DND-41 (cell line): ENCODE measurements around the gene SETDB1.

ENCODE experiments used
- ATAC-seq: fragments of 200-7000 bp; cut with Tn5 transposase; 3 replicates; pipeline ENCODE4 v1.9.1; 2021; ENCODE audit warnings: low read depth; ENCODE audit not compliant: insufficient read depth
- DNase-seq: peaks from one replicate; pipeline ENCODE4 v3.0.0-alpha.2; 2020
- H2AFZ ChIP-seq: 2 replicates; pipeline ENCODE4 v1.6.0; 2012; ENCODE audit warnings: low read depth, low read length
- H3K27ac ChIP-seq: 2 replicates; pipeline ENCODE4 v1.5.1; 2012; ENCODE audit warnings: low read length, inconsistent platforms
- H3K27me3 ChIP-seq: fragments of 200-600 bp; sonication (generic); 2 replicates; pipeline ENCODE4 v1.6.0; 2012; ENCODE audit warnings: low read length, mild to moderate bottlenecking, inconsistent platforms; ENCODE audit not compliant: insufficient read depth, poor library complexity
- H3K36me3 ChIP-seq: 2 replicates; pipeline ENCODE4 v1.5.1; 2012; ENCODE audit warnings: low read length, inconsistent platforms; ENCODE audit not compliant: insufficient read depth
- H3K4me1 ChIP-seq: 2 replicates; pipeline ENCODE4 v1.5.1; 2012; ENCODE audit warnings: mild to moderate bottlenecking, low read length; ENCODE audit not compliant: insufficient read depth
- H3K4me2 ChIP-seq: 2 replicates; pipeline ENCODE4 v1.6.0; 2012; ENCODE audit warnings: mild to moderate bottlenecking, moderate library complexity, low read length, inconsistent platforms; ENCODE audit not compliant: insufficient read depth
- H3K4me3 ChIP-seq, 2 experiments: fragments of 200-600 bp in 1 of 2; shearing (Covaris generic) in 1 of 2; 2 replicates each; pipeline ENCODE4 v1.5.1; 2012 to 2016; ENCODE audit warnings: inconsistent platforms in 2 of 2, low read length in 2 of 2, mild to moderate bottlenecking in 2 of 2, low read depth in 1 of 2, moderate library complexity in 1 of 2
- H3K79me2 ChIP-seq: 2 replicates; pipeline ENCODE4 v1.6.0; 2012; ENCODE audit warnings: low read length, inconsistent platforms; ENCODE audit not compliant: insufficient read depth
- H3K9ac ChIP-seq: 2 replicates; pipeline ENCODE4 v1.6.0; 2012; ENCODE audit warnings: low read depth, mild to moderate bottlenecking, inconsistent platforms, low read length, moderate library complexity
- H3K9me3 ChIP-seq: 2 replicates; pipeline ENCODE4 v1.5.1; 2012; ENCODE audit warnings: low read length, moderate library complexity, mild to moderate bottlenecking, inconsistent platforms; ENCODE audit not compliant: insufficient read depth, severe bottlenecking
- H4K20me1 ChIP-seq: 2 replicates; pipeline ENCODE4 v1.6.0; 2012; ENCODE audit warnings: low read length; ENCODE audit not compliant: insufficient read depth
- CTCF ChIP-seq: IDR thresholded peaks from 2 replicates; pipeline ENCODE4 v1.5.1; 2012; ENCODE audit warnings: borderline replicate concordance, low read length, moderate library complexity, mild to moderate bottlenecking; ENCODE audit not compliant: poor library complexity, severe bottlenecking; ENCODE audit errors: extremely low read depth
- EZH2 ChIP-seq: IDR thresholded peaks from 3 replicates; pipeline ENCODE4 v1.6.1; 2012; ENCODE audit warnings: borderline replicate concordance, low read depth, mild to moderate bottlenecking, moderate library complexity, low read length, inconsistent platforms; ENCODE audit not compliant: severe bottlenecking

The SETDB1 gene

GRCh38 chr1:150969626-150970025, 43.5 kb downstream of the SETDB1 start:
- Histone ChIP-seq H3K36me3 (peaks cover 64% of the 10 kb centered on the region), H2AFZ (no peak overlapping the region), H3K9me3 (no peaks in the 10 kb centered on the region), H4K20me1 (peaks cover 54% of the 10 kb centered on the region), H3K27ac (no peak overlapping the region), H3K4me3 (no peak overlapping the region), H3K79me2 (peaks cover 65% of the 10 kb centered on the region), H3K4me1 (peaks cover 35% of the 10 kb centered on the region), H3K9ac (no peak overlapping the region), H3K4me2 (no peak overlapping the region), H3K27me3 (no peaks in the 10 kb centered on the region)
- ATAC-seq, result no peak
- no peak for TF ChIP-seq EZH2
- no peak for TF ChIP-seq CTCF
- DNase-seq, result no peak

GRCh38 chr1:150970808-150971582, 44.8 kb downstream of the SETDB1 start:
- H3K4me2 ChIP-seq, result peak overlapping the region; percentile 95; the same call in 1 of the 2 replicates
- peaks cover 54% of the 10 kb centered on the region for H4K20me1 ChIP-seq
- no peak overlapping the region for H3K27ac ChIP-seq
- H3K79me2 ChIP-seq, result peaks cover 73% of the 10 kb centered on the region
- H3K4me1 ChIP-seq, result peaks cover 41% of the 10 kb centered on the region
- ATAC-seq (no peak), DNase-seq (no peak)
- no peak overlapping the region; a peak in 1 of 4 replicates for H3K4me3 ChIP-seq
- no peak overlapping the region for H2AFZ ChIP-seq
- H3K27me3 ChIP-seq, result no peaks in the 10 kb centered on the region
- TF ChIP-seq CTCF, result no peak
- TF ChIP-seq EZH2, result no peak
- H3K36me3 ChIP-seq, result peaks cover 52% of the 10 kb centered on the region
- H3K9me3 ChIP-seq, result no peaks in the 10 kb centered on the region
- H3K9ac ChIP-seq, result no peak overlapping the region

- Histone ChIP-seq H3K4me3 (peak overlapping the region in 1 of 2 experiments; percentile 67; a peak in 2 of 4 replicates), H4K20me1 (peaks cover 54% of the 10 kb centered on the region), H3K27me3 (no peaks in the 10 kb centered on the region), H3K27ac (peak overlapping the region; percentile 77; the same call in 1 of the 2 replicates), H2AFZ (no peak overlapping the region), H3K9me3 (no peaks in the 10 kb centered on the region), H3K4me1 (peaks cover 41% of the 10 kb centered on the region), H3K36me3 (peaks cover 44% of the 10 kb centered on the region), H3K9ac (peak overlapping the region; percentile 91), H3K4me2 (peak overlapping the region; percentile 95), H3K79me2 (peaks cover 73% of the 10 kb centered on the region)
- DNase-seq, result no peak
- no peak for TF ChIP-seq EZH2
- TF ChIP-seq CTCF, result peak; percentile 39
- 0 out of 3 replicates have a peak, but pooled peaks have one; percentile 10 for ATAC-seq
Measured at GRCh38 chr1:150971583-150972416, 45.6 kb downstream of the SETDB1 start.
